ENCODE data around the gene RNF223.
"Not testable (repeated sequence)": the region's sequence is repeated elsewhere in the genome, so short reads cannot be mapped to it uniquely, and the experiment has no call there.

Gene RNF223

DNA sequence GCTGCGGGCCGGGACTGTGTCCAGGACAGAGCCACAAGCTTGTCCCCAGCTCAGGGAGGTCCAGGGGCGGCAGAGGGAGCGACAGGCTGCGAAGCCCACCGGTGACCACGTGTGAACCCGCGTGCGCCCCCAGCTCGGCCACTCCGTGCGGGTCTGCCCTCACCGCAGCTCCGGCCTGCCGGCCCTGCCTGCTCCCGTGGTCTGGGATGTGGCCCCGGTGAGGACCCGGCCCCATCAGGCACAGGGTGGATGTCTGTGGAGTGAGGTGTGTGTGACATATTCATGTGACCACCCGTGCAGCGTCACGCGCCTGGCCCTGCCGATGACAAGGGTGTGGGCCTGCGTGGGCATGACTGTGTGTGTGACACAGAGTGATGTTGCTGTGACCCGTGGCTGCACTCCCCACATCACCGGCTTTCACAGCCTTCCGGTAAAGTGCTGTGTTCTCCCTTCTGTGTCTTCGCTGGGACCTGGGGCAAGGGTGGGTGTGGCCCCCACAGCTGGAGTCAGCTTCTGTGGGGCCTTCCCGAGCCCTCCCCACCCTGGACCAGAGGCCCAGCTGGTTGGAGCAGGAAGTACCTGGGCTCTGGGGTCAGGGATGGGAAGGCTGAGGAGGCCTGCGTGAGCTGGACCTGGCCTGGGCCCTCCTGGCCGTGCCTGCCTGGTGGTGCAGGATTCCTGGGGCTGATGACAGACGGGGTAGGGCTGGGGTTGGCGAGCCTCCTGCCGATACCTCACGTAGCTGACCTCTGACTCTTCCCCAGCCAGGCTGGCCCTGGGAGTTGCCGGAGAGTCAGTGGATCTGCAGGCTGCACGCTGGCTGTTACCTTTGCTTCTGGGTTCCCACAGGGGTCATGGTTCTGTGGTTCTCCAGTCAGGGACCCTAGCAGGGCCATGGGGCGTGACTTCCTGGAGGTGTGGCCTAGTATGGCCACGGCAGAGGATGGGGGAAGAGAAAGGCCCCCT, 4.1 kb downstream of the RNF223 start:
- no peak for DNase-seq

DNA sequence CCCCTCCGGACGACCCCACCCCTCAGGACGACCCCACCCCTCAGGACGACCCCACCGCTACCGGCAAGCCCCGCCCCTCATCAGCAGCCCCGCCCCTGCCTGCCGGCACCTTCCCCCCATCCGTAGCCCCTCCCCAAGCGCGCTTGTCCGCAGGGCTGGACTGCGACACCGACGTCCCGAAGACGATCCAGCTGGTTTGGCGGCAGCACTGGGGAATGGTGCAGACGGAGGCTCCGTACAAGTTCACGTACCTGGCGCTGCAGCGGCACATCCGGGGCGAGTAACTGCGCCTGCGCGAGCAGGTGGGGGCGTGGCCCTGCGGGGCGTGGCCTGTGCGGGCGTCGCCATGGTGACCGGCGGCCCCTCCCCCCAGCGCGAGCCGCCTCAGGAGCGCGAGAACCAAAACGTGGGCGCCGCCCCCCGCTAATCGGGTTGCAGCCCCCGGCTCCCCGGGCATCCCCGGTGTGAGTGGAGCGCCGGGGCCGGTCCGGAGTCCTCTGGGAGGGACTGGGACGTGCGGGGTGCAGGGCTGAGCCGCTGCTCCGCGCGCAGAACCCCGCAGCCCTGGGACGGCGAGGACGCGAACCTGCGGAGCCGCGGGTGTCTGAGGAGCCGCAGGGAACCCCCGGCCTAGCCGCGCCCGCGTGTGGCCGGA, 4.9 kb downstream of the RNF223 start:
- peak; percentile 66 for DNase-seq

DNA sequence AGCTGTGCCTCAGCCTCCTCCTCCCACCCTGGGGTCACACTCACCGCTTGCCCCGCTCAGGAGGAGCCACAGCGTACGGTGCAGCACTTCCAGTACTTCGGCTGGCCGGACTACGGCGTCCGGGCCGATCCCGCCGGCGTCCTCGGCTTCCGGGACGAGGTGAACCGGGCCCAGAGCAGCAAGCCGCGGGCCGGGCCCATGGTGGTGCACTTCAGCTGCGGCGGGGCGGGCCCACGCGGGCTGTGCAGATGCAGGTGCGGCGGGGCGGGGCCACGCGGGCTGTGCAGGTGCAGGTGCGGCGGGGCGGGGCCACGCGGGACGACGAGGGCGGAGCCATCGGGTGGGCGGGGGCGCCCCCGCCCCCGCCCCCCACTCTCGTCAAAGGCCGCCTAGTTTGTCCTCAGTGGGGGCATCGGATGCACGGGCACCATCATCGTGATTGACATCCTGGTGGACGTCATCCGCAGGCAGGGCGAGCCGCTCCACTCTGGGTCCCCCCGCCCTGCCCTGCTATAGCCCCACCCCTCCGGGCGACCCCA, 5.5 kb downstream of the RNF223 start:
- DNase-seq, result peak; percentile 65

DNA sequence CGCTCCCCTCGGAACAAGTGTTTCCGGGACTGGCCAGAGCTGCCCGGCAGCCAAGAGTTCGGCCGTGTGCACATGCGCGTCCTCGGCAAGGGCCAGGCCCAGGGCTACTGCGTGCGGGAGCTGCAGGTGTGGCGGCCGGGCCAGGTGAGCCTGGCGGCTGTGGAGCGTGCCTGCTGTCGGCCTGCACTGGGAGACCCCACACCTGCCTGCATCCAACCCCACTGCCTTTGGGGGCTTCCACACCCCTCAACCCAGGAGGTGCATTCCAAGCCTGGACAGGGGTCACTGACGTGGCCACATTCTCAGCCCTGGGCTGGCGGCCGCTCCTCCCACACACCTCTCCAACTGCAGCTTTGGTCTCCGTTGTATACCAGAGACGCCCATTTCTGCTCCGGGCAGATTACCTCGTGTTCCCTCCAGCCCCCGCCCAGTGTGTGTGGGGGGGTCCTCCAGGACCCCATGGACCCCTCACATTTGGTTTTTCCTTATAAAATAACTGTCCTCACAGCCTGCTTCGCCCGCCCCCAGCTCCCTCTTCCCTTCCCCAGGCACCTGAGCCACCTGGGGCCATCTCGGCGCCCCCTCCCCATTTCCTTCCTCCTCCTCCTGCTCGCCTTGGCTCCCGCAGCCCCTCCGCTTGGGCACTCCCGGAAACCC, 6.1 kb downstream of the RNF223 start:
- peak; percentile 15 for DNase-seq

DNA sequence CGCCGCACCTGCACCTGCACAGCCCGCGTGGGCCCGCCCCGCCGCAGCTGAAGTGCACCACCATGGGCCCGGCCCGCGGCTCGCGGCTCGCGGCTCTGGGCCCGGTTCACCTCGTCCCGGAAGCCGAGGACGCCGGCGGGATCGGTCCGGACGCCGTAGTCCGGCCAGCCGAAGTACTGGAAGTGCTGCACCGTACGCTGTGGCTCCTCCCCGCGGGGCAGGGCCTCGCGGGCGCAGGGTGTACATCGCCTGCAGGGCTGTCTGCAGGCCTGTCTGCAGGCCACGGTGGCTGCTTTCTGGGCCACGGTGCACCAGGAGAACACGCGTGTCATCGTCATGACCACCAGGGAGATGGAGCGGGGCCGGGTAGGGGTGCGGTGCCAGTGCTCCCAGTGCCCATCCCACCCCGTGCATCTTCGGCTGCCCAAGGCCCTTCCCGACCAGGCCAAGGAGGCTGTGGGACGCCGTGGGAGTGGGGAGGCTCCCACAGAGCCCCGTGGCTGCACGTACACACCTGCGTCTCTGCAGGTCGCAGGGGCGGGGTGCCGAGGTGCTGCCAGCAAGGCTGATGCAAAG, 6.7 kb downstream of the RNF223 start:
- no peak for DNase-seq

DNA sequence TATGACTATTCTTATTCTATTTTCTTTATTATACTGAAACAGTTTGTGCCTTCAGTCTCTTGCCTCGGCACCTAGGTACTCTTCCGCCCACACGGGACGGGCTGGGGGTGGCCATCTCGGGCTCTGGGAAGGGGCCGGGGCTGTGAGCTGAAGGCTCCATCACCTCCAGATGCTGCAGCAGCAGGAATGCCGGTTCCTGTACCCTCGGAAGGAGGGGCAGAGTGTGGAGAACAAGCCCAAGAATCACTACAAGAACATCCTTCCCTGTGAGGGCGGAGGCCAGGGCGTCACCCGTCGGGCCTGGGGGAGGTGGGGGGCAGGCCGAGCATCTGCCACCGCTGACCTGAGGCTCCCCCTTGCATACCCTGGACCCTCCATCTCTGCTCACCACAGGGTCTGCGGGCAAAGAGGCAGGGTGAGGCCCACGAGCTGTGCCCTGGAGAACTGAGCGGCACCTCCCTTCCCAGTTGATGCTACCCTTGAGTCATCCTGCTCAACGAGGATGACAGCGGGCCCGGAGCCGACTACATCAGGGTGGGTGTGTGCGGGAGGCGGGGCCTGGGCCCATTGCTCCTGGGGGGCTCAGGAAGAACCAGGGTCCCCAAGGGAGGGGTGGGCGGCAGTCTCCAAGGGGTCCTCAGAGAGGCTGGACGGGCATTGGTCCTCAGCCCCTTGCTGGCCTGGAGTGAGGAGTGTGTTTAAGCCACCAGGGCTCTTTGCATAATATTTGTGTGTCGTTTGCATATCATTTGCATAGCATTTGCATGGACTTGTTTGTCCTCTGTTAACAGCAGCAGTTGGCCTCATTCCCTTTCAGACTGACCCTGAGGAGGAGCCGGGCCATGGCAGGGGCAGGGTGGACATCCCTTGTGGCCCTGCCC, 7.5 kb downstream of the RNF223 start:
- no peak for DNase-seq

DNA sequence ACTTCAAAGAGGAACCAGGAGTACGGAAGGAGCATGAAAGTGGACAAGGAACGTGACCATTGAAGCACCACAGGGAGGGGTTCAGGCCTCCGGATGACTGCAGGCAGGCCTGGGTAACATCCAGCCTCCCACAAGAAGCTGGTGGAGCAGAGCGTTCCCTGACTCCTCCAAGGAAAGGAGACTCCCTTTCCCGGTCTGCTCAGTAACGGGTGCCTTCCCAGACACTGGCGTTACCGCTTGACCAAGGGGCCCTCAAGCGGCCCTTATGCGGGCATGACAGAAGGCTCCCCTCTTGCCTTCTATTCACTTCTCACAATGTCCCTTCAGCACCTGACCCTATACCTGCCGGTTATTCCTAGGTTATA, 8.2 kb downstream of the RNF223 start:
- DNase-seq, result not testable (repeated sequence)

DNA sequence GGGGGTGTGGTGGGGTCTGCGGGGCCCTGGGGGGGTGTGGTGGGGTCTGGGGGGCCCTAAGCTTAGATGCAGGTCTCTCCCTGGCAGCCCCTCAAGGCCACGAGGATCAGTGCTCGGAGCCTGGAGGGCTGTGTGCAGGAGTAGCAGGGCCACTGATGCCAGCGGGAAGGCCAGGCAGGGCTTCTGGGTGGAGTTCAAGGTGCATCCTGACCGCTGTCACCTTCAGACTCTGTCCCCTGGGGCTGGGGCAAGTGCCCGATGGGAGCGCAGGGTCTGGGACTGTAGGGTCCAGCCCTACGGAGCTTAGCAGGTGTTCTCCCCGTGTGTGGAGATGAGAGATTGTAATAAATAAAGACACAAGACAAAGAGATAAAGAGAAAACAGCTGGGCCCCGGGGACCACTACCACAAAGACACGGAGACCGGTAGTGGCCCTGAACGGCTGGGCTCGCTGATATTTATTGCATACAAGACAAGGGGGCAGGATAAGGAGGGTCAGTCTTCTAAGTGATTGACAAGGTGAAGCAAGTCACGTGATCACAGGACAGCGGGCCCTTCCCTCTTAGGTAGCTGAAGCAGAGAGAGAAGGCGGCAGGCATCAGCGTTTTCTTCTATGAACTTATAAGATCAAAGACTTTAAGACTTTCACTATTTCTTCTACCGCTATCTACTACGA, 8.7 kb downstream of the RNF223 start:
- no peak for DNase-seq

DNA sequence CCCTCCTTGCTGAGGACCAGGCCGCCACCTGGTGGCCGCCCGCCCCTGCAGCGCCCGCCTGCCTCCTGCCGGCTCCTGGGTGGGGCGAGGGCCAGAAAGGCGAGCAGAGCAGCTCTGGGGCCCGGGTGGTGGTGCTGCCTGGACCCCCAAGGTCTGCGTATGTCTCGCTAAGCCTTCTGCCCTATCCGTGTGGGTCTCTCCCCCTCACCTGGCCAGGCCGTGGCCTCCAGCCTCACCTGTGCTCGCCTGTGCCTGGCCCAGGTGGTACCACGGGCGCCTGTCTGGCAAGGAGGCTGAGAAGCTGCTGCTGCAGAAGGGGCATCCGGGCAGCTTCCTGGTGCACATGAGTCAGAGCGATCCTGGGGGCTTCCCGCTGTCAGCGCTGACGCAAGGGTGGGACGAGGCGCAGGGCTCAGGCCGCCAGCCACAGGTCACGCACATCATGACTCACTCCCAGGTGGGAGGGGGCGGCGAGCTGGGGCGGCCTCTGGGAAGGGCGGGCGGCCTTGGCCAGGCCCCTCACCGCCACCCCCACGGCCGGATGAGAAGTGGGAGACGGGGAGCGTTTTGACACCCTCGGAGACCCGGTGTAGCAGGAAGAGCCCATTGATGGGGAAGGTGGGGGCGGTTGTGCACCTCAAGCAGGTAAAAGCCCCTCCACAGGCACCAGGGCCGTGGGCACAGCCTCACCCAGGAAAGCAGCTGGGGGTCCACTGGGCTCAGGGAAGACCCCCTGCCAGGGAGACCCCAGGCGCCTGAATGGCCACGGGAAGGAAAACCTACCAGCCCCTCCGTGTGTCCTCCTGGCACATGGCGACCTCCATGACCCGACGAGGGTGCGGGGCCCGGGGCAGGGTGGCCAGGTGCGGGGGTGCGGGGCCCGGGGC, 9.9 kb downstream of the RNF223 start:
- DNase-seq, result no peak

DNA sequence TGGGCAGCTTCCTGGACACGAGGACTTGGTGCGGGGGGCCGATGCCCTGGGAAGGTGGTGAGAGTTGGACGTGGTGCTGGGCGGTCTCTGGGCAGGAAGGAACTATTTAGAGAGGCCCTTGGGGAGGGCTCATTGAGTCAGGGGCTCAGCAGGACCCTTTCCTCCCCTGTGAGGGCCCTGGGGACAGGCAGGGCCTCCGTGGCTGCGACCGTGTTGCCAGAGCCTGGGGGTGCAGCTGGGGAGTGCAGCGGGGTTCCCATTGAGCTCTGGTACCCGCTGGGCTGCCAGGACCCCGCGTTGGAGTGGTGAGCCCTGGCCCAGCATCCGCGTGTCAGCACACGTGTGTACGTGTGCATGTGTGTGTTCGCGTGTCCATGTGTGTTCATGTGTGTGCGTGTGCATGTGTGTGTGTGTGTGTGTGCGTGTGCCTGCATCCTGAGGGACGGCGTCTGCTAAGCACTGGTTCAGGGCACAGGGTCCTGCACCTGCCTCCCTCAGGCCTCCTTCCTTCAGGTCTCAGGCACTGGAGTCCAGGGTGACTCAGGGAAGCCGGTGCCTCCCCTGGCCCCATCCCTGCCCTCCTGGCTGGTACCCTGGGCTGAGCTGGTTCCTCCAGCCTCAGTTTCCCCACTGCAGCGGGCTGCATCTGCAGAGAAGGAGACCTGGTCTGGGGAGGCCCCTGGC, 10.7 kb downstream of the RNF223 start:
- DNase-seq, result no peak

DNA sequence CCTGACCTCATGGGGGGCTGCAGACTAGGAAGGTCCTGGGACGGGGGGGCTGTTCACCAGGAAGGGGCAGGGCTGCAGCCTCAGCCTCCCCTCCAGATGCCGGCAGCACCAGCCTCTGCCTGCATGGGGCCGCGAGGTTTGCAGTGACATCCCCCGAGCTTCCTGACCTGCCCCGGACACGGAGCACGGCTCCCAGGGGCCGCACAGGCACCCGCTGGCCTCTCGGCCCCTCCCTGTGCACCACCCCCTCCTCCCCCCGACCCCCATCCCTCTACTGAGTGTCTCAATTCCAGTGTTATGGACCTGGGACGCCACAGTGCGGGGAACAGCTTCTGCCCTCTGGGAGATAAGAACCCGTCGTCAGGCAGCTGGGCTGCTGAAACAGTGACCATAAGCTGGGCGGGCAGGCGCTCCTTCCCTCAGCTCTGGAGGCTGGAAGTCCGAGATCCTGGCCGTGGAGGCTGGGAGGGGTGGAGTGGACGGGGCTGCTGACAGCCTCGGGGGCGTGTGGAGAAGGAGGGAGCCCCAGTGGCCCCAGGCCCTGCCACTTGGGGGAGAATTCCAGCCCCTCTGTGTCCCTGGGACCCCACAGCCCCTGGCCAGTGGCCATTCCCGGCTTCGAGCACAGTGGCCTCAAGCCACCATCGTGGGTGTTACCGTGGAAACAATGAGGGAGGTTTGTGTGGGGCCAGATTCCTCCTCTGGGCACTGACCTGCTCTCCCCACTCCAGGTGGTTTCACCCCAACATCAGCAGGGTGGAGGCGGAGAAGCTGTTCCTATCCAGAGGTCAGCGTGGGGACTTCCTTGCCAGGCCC, 11.6 kb downstream of the RNF223 start:
- no peak for DNase-seq

DNA sequence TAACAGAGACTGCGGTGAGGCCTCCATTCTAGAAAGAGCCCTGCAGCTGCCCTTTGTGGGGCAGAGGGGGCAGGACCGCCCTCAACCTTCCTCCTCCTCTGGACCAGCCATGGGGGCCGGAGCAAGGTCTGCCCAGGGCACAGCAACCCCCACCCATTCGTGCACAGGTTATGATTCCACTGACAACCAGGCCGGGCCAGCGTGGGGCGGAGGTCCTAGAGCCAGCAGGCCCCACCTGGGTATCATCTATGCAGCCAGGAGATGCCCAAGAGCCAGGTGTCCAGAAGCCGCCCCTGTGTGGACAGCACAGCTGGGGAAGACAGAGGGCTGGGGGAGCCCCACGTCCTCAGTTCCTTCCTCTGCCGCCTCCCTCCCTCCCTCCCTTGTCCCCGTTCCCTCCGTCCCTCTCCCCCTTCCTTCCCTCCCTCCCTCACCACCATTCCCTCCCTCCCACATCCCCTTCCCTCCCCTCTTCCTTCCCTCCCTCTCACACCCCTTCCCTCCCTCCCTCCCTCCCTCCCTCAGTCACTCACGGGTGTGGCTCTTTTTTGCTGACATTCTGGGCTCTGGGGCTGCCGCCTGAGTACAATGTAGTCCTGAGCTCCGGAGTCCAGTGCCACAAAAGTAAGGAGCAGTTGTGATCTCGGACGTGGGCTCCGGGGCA, 12.3 kb downstream of the RNF223 start:
- no peak for DNase-seq

DNA sequence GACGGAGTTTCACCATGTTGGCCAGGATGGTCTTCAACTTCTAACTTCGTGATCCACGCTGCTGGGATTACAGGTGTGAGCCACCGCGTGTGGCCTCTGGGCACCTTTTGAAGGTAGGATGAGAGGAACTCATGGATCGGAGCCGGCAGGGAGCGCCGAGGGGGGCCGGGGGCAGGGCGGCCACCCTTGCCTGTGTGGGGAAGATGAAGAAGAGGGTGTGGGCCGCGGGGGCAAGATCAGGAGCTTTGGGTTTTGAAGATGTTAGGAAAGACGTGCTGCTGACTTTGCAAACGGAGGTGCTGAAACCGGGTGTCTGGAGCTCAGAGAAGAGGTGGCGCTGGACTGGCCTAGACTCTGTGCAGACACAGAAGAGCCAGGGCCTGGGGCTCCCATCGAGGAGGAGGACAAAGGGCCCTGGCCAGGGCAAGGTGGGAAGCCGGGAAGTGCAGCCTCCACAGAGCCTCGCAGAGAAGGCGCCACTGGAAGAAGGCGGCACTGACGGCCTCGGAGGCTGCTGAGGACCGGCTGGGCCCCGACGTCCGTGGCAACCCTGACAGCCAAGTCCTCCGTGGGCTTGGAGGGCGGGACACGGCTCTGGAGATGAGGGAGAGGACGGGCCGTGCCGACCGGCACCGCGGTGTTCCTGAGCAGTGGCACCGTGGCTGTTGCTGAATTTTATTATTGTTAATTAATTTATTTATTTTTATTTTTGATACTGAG, 13.7 kb downstream of the RNF223 start:
- DNase-seq, result no peak

DNA sequence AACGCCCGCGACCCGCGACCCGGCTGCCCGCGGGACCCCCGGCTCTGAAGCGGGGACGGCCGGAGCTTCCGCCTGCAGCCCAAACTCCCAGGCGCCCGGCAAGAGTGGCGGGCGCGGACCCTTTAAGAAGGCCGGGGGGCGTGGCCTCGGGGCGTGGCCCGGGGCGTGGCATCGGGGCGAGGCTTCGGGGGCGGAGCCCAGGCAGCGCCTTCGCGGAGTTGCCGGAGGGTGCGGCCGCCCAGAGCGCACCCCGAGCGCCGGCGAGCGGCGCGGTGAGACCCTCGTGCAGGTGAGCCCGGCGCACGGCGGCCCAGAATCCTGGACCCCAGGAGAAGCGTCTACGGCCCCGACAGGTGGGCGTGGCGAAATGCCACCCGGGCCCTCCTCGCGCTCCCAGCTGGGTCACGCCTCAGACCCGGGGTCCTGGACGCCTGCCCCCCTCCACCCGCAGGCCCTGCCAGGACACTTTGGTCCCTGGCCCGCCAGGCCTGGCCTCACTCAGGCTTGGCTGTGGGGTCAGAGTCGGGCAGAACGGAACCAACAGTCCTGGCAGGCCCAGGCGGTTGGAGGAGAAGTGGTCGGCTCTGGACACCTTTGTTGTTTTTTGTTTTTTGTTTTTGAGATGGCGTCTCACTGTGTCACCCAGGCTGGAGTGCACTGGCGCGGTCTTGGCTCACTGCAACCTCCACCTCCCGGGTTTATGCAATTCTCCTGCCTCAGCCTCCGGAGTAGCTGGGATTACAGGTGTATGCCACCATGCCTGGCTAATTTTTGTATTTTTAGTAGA, 14.4 kb downstream of the RNF223 start:
- peak; percentile 42 for DNase-seq

DNA sequence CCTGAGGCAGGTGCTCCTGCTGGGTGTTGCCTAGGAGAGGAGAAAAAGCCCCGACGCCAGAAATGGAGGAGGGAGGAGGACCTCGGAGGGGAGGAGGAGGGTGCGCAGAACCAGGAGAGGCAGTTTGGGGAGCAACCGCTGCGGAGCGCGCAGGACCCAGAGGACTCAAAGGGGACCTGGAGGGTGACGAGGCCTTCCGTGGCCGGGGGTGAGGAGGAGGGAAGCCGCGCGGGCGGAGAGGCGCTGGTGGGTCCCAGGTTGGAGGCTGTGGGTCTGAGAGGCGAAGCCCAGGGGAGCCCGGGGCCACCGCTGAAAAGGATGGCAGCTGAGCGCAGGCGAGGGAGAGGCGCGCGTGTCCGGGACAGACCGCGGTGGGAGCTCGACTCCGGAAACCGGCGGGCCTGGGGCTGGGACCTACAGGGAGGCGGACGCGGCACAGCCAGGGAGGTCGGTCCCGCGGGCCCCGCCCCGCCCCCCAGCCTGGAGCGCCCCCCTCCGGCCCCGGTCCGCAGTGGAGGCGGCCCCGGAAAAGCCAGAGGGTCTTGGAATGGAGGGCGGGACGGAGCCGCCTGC, 15.1 kb downstream of the RNF223 start:
- DNase-seq, result peak; percentile 17

Measured in DMS79 (cell line).